K562 (cell line): ENCODE results near the gene PHLDB1.

Source experiments
- ATF3 ChIP-seq, 2 experiments: fragments of 450-650 bp in 1 of 2; sonication (generic) in 1 of 2; formaldehyde crosslinking in 1 of 2; IDR thresholded peaks in 1 of 2; conservative IDR thresholded peaks in 1 of 2; 2 replicates each; pipeline versions ENCODE4 v1.6.1 to v1.8.1; 2016 to 2023; ENCODE audit warnings: mild to moderate bottlenecking in 2 of 2, moderate library complexity in 2 of 2, inconsistent platforms in 1 of 2, missing genetic modification reagents in 1 of 2
- CREB1 ChIP-seq, 2 experiments: sonication (generic) in 1 of 2; formaldehyde crosslinking in 1 of 2; IDR thresholded peaks; 2 replicates each; pipeline versions ENCODE4 v1.6.1 to v1.8.0; 2012 to 2022; ENCODE audit warnings: inconsistent platforms in 1 of 2, mild to moderate bottlenecking in 1 of 2, missing genetic modification reagents in 1 of 2, moderate library complexity in 1 of 2
- EP300 ChIP-seq: IDR thresholded peaks from 2 replicates; pipeline ENCODE4 v1.6.1; 2012; ENCODE audit warnings: low read length, improper control_type of control experiment
- FOXA3 ChIP-seq, 2 experiments: fragments of 450-650 bp in 1 of 2; sonication (generic) in 1 of 2; formaldehyde crosslinking; IDR thresholded peaks in 1 of 2; conservative IDR thresholded peaks in 1 of 2; 2 replicates each; pipeline versions ENCODE4 v1.4.0 to v1.8.0; 2020 to 2022; ENCODE audit warnings: mild to moderate bottlenecking in 2 of 2, missing genetic modification reagents in 1 of 2
- FOXK2 ChIP-seq, 2 experiments: fragments of 450-650 bp; IDR thresholded peaks in 1 of 2; conservative IDR thresholded peaks in 1 of 2; 2 replicates each; pipeline ENCODE4 v1.6.1; 2016; ENCODE audit warnings: low read depth in 2 of 2, mild to moderate bottlenecking in 1 of 2
- GABPA ChIP-seq: fragments of 200-800 bp; sonication (Bioruptor generic); conservative IDR thresholded peaks from 2 replicates; pipeline ENCODE4 v1.6.1; 2016; ENCODE audit warnings: low read depth, missing genetic modification characterization, missing compliant biosample characterization
- HDAC2 ChIP-seq: fragments of 450-650 bp; IDR thresholded peaks from 2 replicates; pipeline ENCODE4 v1.6.1; 2016; ENCODE audit warnings: mild to moderate bottlenecking
- HNRNPUL1 ChIP-seq: fragments of 200-400 bp; formaldehyde crosslinking; IDR thresholded peaks from 2 replicates; pipeline ENCODE4 v1.6.1; 2017; ENCODE audit warnings: low read length
- MXI1 ChIP-seq: IDR thresholded peaks from 2 replicates; pipeline ENCODE4 v1.6.1; 2011; ENCODE audit warnings: low read depth, mild to moderate bottlenecking, improper control_type of control experiment, low read length
- NBN ChIP-seq: fragments of 450-650 bp; IDR thresholded peaks from 2 replicates; pipeline ENCODE4 v1.6.1; 2016; ENCODE audit warnings: low read depth, mild to moderate bottlenecking
- RBM25 ChIP-seq: fragments of 200-400 bp; formaldehyde crosslinking; IDR thresholded peaks from 2 replicates; pipeline ENCODE4 v1.6.1; 2018; ENCODE audit warnings: low read length, low read depth, moderate library complexity; ENCODE audit not compliant: severe bottlenecking
- SMC3 ChIP-seq: conservative IDR thresholded peaks from 2 replicates; pipeline ENCODE4 v1.6.1; 2011; ENCODE audit warnings: low read depth, low read length, improper control_type of control experiment; ENCODE audit not compliant: insufficient read depth
- TF ChIP-seq, protein P1 (sequence below): sonication (generic); formaldehyde crosslinking; IDR thresholded peaks from 2 replicates; pipeline ENCODE4 v1.9.0; 2022; ENCODE audit warnings: mild to moderate bottlenecking, missing genetic modification reagents
- TF ChIP-seq, protein P2 (sequence below): fragments of 250-450 bp; sonication (Bioruptor Pico); IDR thresholded peaks from 2 replicates; pipeline ENCODE4 v1.5.0; 2021

GRCh38 chr11:118572981-118573550 is 34.3 kb upstream of the PHLDB1 start:
- TF ChIP-seq HDAC2, result peak; percentile 100
- peak; percentile 74; the same call in 1 of the 2 replicates for TF ChIP-seq MXI1
- TF ChIP-seq RBM25, result no peak
- TF ChIP-seq NBN, result no peak; the same call in 1 of the 2 replicates
- peak; percentile 59; the same call in 1 of the 2 replicates for TF ChIP-seq CREB1 (IDR thresholded peaks at IDR 0.05)
- TF ChIP-seq CREB1 (CRISPR knock-in tag; IDR thresholded peaks at IDR 0.05), result no peak
- TF ChIP-seq HNRNPUL1, result no peak
- TF ChIP-seq, protein P1, sequence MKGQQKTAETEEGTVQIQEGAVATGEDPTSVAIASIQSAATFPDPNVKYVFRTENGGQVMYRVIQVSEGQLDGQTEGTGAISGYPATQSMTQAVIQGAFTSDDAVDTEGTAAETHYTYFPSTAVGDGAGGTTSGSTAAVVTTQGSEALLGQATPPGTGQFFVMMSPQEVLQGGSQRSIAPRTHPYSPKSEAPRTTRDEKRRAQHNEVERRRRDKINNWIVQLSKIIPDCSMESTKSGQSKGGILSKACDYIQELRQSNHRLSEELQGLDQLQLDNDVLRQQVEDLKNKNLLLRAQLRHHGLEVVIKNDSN (CRISPR knock-in tag), result no peak
- no peak for TF ChIP-seq SMC3
- peak; percentile 90 for TF ChIP-seq ATF3 (IDR thresholded peaks at IDR 0.05)
- no peak; the same call in none of the 2 replicates for TF ChIP-seq ATF3 (CRISPR knock-in tag; conservative IDR thresholded peaks at IDR 0.05)
- TF ChIP-seq GABPA (tag), result no peak
- TF ChIP-seq EP300, result peak; percentile 74
- TF ChIP-seq FOXK2 (conservative IDR thresholded peaks at IDR 0.05 in 1 of 2, IDR thresholded peaks at IDR 0.05 in 1 of 2; ENCODE audit: low read depth in 2 of 2), result no peak
- TF ChIP-seq, protein P2, sequence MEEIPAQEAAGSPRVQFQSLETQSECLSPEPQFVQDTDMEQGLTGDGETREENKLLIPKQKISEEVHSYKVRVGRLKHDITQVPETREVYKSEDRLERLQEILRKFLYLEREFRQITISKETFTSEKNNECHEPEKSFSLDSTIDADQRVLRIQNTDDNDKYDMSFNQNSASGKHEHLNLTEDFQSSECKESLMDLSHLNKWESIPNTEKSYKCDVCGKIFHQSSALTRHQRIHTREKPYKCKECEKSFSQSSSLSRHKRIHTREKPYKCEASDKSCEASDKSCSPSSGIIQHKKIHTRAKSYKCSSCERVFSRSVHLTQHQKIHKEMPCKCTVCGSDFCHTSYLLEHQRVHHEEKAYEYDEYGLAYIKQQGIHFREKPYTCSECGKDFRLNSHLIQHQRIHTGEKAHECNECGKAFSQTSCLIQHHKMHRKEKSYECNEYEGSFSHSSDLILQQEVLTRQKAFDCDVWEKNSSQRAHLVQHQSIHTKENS, result no peak
- TF ChIP-seq FOXA3 (CRISPR knock-in tag; conservative IDR thresholded peaks at IDR 0.05 in 1 of 2, IDR thresholded peaks at IDR 0.05 in 1 of 2), result peak; percentile 98 to 99
